GM18505 (cell line): ENCODE data around the gene MAP4K4.
"Not testable (repeated sequence)": the region's sequence is repeated elsewhere in the genome, so short reads cannot be mapped to it uniquely, and the experiment has no call there.

Experiments used
- ATAC-seq: cut with Tn5 transposase; IDR thresholded peaks from one replicate; pipeline ENCODE4 v1.9.1; 2021; ENCODE audit not compliant: unreplicated experiment
- POLR2A ChIP-seq: IDR thresholded peaks from 4 replicates; pipeline ENCODE4 v1.6.1; 2011; ENCODE audit warnings: borderline replicate concordance; ENCODE audit not compliant: insufficient read depth, insufficient read length; ENCODE audit errors: extremely low read depth

MAP4K4 gene

DNA sequence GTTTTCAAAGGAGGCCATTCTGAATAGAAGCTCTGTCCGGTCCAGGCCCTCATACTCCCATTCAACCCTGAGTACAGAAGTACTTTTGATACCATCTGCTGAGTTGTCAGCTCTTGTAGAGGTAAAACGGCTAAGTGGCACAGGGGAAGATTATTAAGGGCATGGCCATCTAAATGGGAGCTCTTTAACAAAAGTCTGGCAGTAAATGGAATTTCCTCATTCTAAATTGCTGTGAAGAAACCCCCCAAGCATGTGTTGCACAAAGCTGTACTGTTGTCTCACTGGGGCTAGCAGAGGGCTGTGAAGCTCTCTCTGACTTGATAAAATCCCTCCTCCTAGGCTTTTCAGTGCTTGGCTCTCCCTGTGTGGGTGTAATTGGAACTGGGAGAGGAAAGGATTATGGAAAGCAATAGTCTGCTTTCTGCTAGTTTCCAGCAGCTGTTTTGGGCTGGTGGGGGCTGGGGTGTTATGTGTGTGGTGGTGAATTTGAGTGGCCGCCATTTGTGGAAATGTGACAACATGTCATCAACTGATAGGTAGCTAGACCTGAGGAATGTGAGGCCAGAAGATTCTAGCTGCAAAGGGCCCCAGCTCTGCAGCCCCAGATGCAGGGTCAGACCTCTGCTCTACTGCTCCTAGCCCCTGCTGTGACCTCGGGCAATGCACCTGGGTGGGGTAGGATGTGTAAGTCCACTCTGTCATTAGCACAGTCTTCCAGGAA is 65.1 kb downstream of the MAP4K4 start:
- no peak for ATAC-seq

DNA sequence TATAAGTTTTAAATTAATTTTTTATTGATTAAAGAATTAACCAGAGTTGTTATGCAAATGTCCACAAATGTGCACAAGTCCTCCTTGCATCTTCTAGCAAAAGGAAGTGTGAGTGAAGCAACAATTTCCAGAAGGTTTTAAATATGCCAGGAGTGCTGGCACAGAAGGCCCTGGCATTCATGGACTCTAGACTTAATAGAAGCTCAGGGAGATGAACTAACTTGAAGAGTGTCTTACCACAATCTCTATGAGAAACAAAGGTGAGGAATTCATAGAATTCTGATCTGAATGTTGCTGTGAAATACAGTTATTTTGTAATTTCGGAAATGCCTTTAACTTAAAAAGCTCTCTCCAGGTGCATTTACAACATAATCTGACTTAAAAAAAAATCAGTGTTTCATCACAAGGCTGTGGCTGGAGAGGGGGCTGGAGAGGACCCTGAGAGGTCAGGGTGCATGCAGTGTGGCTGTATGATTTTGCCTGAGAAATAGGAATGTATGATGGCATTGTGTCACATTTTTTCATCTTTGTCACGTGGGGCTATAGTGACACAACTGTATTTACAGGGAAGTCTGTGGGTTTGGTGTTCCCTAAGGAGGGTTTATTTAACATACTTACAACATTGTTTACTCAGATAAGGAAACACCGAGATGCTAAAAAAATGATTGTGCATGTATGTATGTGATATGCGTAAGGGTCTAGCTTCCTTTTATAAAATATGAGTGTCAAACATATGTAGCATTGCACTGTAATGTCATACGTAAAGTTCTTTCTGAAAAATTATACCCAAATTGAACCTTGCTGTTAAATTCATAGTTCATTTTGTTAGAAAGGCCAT is 66.2 kb downstream of the MAP4K4 start:
- TF ChIP-seq POLR2A = no peak
- ATAC-seq = no peak

More for the DNA sequence above, 65.1 kb downstream of the MAP4K4 start:
- no peak for TF ChIP-seq POLR2A

DNA sequence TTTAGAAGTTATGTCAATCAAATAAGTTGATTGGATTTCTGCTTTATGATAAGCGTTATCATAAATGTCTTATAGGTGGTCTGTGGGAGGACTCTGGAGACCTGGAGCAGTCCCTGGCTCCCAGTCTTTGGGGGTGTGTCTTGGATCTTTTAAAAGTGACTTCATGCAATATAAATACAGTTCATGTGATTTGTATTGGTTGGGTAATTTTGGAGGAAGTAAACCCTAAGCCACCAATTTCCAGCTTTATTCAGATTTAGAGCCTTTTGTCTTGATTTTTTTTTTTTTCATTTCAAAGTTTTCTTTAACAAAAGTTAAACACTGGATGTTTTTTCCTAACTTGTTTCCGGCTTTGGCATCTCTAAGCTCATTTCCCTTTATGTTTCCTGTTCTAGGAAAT is 68.8 kb downstream of the MAP4K4 start:
- no peak for TF ChIP-seq POLR2A
- no peak for ATAC-seq

DNA sequence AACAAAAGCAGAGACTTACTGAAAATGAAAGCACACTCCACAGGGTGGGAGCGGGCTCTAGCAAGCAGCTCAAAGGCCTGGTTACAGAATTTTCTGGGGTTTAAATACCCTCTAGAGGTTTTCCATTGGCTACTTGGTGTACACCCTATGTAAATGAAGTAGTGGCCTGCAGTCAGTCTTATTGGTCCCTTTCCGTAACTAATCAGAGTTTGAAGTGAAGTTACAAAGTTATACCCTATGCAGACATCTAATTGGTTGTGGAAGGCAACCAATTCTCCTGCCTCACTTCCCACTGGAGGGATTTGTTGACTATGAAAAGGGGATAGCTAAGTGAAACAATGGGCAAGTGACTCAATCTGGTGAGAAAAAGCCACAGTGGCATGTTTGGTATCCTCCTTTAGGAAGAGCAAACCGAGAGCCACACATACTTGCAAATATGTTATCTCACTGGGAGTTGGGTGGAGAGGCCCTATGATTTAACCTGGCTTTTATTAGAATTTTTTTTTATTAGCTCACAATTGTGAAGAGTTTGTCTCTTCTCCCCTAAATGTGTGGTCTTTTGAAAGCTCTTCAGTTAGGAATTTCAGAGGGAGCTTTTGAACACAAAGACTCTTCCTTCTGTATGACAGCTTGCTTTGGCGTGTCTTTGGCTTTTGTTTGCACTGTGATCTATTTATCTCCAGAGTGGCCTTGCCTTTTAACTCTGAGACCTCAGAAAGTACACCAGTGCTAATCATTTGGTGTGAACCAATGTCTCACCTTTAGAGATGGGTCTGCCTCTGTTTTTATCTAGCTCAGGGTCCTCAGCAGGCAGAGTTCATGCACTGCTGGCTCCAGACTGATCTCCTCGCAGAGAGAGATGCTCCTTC is 69.6 kb downstream of the MAP4K4 start:
- no peak for TF ChIP-seq POLR2A
- ATAC-seq = no peak

DNA sequence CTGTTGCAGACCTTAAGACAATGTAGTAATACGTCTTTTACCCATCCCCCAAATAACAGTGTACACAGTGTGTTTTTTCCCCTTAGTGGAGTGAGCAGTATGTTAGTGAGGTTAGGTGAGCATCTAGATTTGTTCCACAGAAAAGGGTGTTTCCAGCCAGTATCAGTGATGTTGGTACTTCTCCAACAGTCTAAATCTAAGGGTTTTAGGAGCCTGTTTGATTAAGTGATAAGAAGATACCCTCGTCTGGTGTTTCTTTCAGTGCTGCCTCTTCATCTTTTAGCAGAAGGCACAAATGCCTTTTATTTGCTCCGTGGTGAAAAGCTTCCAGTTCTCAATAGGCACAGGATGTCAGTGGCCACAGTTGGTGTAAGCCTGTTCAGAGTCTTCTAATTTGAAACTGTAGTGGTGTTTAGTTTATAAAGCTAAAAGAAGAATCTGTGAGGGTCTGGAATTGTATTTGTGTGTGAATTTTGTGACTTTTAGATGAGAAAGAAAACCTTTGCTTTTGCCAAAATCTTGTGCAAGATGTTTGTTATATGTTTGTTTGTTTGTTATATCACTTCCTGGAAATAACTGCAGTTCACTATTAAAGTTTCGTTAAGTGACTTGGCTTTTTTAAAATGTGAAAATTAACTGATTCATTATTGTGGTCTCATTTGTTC is 71.2 kb downstream of the MAP4K4 start:
- no peak for TF ChIP-seq POLR2A
- ATAC-seq = no peak

DNA sequence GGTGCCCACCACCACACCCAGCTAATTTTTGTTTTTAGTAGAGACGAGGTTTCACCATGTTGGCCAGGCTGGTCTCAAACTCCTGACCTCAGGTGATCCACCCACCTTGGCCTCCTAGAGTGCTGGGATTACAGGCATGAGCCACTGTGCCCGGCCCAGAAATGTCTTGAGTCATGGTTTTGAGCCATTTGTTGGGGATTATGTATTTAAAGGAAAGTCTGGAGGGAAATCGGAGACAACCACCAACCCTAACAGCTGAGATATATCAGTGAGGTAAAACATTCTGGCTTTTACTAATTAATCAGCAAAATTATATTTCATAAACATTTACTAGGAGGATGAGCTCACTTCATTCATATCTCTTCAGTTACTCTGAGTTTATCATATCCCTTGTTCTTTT is 72.2 kb downstream of the MAP4K4 start:
- ATAC-seq = not testable (repeated sequence)

DNA sequence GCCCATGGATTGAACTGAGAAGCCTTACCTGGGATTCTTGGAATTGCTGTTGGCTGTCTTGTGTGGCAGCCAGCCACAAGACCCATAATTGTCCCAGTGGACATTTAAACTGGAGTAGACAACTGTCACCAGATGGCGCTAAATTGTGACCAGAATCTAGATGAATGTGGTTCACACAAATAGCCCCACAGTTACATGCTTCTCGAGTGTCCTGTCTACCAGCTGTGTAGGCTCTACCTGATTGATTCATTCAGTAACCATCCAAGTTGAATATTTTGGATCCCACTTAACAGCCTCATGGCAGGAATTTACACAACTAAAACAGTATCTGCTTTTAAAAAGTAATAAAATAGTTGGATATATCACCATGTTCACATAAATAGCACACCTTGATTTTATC is 73.2 kb downstream of the MAP4K4 start:
- no peak for TF ChIP-seq POLR2A
- ATAC-seq = no peak

DNA sequence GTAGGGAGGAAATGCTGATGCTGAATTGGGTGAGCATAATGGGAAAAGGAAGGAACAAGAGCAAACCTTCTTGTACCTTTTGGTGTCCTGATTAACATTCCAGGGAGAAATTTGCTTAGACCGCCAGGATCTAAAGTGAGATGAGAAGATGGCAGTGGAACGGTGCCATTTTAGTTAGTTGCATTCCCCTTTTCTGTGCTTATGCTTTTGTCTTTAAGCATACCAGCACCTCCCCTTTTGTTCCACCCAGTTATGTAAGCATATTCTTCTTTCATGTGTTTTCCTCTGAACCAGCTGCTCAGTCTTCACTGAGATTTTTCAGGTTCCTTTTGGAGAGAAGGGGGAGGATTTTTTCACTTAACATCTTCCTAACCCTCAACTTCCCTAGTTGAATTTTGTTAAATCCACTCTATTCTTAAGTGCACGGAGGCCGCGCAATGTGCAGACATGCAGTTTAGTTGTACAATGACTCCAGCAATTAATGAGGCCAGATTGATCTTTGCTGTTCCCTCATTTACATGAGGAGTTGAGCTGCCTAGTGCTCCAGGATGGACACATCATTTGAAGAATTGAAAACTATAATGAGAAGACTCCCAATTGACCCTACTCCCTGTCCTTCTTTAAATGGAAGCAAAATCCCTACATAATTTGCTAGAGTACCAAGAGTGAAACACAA is 73.9 kb downstream of the MAP4K4 start:
- ATAC-seq = no peak
- TF ChIP-seq POLR2A = no peak

DNA sequence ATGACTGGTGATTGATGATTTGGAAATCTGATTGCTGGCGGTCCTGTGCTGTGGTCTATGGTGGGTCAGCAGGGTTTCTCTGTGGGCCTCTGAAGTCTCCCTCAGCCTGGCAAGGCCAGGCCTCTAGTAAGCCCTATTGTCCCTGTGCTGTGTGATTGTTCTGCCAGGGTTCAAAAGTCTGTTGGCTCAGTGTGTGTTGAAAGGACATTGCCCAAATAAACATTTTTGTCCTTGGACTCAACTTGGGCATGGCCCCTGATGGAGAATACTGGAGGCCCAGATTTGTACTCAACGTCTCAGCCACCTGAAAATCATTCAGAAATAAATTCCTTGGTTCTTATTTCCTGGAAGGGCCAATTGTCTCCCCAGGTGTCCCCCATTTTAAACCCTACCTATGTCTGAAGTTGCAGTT is 74.4 kb downstream of the MAP4K4 start:
- ATAC-seq = no peak
- TF ChIP-seq POLR2A = no peak

DNA sequence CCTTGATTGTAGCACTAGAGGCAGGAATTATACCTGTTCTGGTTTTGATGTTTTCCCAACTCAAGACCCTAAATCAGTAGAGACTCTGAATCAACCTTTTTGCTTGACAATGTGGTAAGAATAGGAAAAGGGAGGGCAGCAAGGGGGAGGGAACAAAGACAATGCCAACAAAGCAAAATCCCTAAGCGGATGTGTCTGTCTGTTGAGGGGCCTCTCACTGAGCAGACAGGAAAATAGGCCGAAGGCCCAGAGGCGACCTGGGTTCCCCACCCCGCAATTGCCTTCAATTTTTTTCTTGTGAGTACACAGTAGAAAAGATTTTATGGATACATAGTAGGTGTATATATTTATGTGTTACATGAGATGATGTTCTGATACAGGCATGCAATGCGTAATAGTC is 75.6 kb downstream of the MAP4K4 start:
- TF ChIP-seq POLR2A = no peak
- ATAC-seq = no peak

DNA sequence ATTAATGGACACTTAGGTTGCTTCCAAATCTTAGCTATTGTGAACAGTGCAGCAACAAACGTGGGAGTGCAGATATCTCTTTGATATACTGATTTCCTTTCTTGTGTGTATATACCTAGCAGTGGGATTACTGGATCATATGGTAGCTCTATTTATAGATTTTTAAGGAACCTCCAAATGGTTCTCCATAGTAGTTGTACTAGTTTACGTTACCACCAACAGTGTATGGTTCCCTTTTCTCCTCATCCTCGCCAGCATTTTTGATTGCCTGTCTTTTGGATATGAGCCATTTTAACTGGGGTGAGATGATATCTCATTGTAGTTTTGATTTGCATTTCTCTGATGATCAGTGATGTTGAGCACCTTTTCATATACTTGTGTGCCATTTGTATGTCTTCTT is 76.5 kb downstream of the MAP4K4 start:
- not testable (repeated sequence) for ATAC-seq

DNA sequence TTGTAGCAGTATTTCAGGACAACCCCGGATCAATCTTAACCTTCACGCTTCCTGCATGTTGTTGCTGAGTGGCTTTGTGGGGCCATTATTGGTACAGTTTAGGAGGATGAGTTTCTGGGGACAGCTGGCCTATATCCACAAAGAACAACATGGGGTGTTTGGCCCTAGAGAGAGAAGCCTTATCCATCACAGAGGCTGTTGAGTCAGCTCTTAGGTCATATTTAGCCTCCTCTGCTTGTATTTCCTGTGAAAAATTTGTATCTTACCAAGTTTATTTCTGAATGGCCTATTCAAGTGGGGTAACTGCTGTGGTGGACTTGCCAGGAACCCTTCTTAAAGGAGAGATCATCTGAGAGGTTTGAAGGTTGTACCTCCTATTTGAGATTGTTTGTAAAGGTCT is 77.6 kb downstream of the MAP4K4 start:
- no peak for TF ChIP-seq POLR2A
- ATAC-seq = no peak

DNA sequence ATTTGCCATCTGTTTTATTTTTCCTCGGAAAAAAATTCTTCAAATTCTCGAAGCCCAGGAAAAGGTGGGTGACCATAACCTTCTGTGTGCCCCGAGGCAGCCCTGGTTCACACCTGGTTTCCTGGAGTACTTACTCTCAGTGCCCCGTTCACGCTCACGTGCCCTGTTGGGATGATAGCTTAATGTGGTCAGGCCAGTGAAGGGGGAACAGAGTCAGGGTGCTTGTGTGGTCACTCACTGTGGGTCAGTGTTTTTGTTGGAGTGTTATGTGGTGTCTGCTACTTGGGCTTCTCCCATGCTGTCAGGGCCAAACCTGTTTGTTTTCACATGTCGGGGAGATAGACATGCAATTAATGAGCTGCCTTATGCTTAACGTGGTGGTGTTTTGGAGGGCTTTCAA is 78.1 kb downstream of the MAP4K4 start:
- no peak for TF ChIP-seq POLR2A

More for the DNA sequence above, 78.1 kb downstream of the MAP4K4 start:
- ATAC-seq = no peak
